IPS-18c (cell line): ENCODE results near the gene CTPS1.

Source experiments
- H3K4me3 ChIP-seq: 2 replicates; pipeline ENCODE4 v1.7.0; 2013; ENCODE audit warnings: low read depth, mild to moderate bottlenecking, low read length, moderate library complexity; ENCODE audit not compliant: insufficient read depth
- H3K9me3 ChIP-seq: one replicate; pipeline ENCODE4 v1.6.1; 2013; ENCODE audit warnings: mild to moderate bottlenecking, low read length, moderate library complexity; ENCODE audit not compliant: control insufficient read depth, insufficient read depth

The CTPS1 gene

DNA sequence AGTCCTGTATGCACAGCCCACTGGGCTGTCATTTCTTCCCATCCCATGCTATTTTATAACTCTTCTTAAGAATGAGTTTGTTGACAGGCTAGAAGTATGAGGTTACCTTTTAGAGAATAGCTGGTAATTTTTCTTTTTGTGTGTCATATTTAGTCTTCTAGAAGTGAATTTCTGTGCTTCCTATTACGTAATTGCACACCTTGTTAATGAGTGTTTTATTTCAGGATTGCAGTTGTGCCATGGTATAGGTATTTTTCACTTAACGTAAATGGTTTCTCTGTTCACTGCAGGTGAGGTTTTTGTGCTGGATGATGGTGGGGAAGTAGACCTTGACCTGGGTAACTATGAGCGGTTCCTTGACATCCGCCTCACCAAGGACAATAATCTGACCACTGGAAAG, 5.0 kb downstream of the CTPS1 start:
- Histone ChIP-seq H3K4me3 (no peak overlapping the region), H3K9me3 (no peaks in the 10 kb centered on the region)

- no peaks in the 10 kb centered on the region for H3K9me3 ChIP-seq
- no peak overlapping the region for H3K4me3 ChIP-seq
These were observed 5.7 kb downstream of the CTPS1 start for GRCh38 chr1:40985161-40985560.

DNA sequence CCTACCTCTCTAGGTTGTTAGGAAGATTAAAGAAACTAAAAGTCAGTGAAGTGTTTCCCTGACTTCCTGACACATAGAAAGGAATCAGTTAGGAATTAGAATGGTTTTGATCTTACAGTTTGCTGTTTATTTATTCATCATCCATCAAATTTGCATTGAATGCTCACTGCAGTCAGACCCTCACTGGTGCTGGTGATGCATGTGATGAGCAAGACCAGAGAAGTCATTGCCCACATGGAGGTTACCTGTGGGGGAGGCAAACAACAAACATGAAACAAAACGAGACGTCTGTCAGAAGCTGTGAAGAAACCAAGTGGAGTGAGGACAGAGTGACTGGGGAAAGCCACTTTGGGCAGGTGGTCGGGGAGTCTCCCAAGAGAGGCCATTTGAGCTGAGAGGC, 6.4 kb downstream of the CTPS1 start:
- no peaks in the 10 kb centered on the region for H3K9me3 ChIP-seq
- no peak overlapping the region for H3K4me3 ChIP-seq

DNA sequence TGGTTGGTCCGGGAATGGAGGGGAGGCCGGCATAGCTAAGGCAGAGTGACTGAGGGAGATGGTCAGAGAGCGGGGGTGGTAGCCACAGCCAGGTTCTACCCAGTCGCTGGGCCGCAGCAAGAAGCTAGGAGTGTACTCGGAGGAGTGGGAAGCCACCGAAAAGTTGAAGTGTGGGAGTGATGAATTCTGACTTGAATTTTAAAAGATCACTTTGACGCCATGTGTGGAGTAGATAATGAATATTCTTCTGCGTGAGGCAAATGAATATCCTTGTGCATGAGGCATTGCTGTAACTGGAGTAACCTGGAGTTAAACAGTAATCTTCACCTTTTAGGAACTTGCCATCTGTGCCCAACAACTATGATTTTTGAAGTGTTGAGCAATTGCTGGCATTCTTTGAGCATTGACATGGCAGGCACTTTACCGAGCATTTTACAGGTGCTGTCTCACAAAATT, 6.9 kb downstream of the CTPS1 start:
- Histone ChIP-seq H3K4me3 (no peak overlapping the region), H3K9me3 (no peaks in the 10 kb centered on the region)

DNA sequence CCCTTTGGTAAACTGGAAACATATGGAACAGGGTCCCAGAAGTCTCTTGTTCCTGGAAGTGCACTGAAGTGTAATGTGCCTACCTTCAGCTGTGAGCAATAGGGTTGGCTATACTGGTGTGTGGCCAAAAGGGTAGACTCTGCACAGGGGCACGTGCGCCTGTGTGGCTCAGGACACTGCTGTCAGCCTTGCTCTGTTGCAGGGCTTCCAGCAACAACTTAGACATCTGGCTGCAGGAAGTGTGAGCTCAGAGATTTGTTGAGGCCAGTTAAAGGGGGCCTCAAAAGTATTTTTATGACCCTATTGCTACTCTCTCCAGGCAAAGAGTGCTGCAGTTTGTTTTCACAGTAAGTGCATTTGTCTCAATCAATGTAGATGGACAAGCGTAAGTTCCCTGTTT, 7.5 kb downstream of the CTPS1 start:
- Histone ChIP-seq H3K4me3 (no peak overlapping the region), H3K9me3 (no peaks in the 10 kb centered on the region)

DNA sequence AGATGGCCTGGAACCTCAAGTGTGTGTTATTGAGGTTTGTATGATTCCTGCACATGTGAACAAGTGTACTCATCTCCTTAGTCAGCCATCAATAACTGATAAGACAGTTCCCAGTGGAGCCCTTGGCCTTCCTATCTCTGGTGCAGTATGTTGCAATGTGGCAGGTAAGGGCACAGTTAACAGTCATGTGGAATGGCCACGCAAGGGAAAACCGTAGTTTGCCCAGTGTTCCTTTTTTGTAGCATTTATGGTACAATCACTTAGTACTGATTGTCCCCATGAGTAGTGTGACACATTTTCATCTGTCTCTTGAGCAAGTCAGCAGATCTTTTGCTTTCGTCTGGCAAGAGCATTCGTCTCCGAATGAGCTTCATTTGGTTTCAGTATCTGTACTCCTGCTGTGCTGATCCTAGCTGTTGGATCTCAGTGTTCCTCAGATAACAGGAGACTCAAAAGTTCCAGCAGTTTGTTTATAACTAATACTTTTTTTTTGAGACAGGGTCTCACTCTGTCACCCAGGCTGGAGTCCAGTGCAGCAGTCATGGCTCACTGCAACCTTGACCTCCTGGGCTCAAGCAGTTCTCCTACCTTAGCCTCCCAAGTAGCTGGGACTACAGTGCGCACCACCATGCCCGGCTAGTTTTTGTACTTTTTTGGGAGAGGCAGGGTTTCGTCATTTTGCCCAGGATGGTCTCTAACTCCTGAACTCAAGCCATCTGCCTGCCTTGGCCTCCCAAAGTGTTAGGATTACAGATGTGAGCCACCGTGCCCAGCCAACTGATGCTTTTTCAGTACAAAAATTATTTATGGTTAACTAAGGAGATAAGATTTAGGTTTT, 8.2 kb downstream of the CTPS1 start:
- Histone ChIP-seq H3K4me3 (no peak overlapping the region), H3K9me3 (no peaks in the 10 kb centered on the region)

- Histone ChIP-seq H3K4me3 (no peak overlapping the region), H3K9me3 (no peaks in the 10 kb centered on the region)
These were observed 8.8 kb downstream of the CTPS1 start for GRCh38 chr1:40988280-40988679.

DNA sequence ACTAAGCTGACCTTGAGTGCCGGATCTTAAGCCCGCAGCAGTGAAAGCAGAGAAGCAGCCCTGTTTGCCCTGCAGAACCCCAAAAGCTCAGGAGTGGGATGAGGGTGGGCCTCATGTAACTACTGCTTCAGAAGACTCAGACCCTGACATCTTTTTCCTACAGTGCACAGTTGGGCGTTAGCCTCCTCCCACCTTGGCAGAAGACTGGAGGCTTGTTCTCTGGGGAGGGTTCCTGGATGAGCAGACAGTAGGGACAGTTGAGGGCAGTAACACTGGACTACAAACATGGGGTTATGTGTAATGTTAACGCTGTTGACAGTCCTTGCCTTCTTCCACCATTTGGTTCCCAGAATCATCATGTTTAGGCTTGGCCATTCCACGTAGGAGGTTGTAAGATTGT, 9.6 kb downstream of the CTPS1 start:
- no peak overlapping the region for H3K4me3 ChIP-seq
- H3K9me3 ChIP-seq, result no peaks in the 10 kb centered on the region

DNA sequence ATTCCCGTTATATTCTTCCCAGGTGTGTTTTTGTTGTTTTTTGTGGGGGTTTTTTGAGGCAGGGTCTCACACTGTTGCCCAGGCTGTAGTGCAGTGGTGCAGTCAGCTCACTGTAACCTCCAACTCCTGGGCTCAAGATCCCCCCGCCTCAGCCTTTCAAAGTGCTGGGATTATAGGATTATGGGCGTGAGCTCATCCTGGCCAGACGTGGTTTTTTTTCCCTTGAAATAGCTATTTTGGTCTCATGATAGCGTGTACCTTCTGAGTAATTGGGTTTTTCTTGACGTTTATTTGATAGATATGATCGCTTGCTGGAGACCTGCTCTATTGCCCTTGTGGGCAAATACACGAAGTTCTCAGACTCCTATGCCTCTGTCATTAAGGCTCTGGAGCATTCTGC, 17.6 kb downstream of the CTPS1 start:
- H3K4me3 ChIP-seq, result no peak overlapping the region
- H3K9me3 ChIP-seq, result no peaks in the 10 kb centered on the region

DNA sequence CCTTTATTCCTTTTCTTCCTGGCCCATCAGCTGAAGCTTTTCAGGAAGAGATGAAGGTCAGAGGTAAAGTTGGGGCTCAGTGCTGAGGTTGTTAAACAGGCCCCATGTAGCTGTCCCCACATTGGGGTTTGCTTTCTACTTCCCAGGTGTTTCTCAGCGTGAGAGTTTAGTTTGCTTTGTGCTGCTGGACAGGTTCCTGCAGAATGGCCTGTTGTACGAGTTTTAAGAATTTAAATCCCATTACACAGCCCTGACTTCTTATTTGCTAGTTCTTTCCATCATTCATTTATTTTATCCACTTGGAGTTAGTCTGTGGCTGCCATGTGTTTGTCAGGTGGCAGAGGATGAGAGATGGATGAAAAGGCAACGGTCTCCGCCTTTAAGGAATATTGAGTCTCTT, 19.2 kb downstream of the CTPS1 start:
- no peak overlapping the region; the same call in 1 of the 2 replicates for H3K4me3 ChIP-seq
- H3K9me3 ChIP-seq, result no peaks in the 10 kb centered on the region

DNA sequence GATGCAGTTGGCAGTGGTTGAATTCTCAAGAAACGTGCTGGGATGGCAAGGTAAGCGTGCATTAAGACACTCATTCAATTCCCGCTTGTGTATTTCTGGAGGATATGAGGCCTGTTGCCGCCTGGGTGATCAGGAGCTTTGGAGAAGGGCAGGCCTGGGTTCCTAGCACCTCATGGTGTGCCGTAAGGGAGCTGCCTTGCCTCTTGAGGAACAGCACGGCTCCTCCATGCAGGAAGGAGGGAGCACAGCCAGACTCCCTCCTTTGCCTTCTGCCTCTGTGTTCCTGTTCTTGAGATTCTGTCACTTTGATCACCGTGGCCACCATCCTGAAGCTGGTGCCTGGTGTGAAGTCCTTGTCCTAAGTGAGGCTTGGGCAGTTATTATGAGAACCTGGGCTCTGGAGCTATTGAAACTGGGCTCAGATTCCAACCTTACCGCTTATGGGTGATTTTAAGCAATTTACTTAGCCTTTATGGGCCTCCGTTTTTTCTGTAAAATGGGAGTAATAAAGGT, 23.7 kb downstream of the CTPS1 start:
- Histone ChIP-seq H3K4me3 (no peak overlapping the region), H3K9me3 (no peaks in the 10 kb centered on the region)

- Histone ChIP-seq H3K9me3 (no peaks in the 10 kb centered on the region), H3K4me3 (no peak overlapping the region)
These were observed 24.2 kb downstream of the CTPS1 start for GRCh38 chr1:41003640-41004220.

DNA sequence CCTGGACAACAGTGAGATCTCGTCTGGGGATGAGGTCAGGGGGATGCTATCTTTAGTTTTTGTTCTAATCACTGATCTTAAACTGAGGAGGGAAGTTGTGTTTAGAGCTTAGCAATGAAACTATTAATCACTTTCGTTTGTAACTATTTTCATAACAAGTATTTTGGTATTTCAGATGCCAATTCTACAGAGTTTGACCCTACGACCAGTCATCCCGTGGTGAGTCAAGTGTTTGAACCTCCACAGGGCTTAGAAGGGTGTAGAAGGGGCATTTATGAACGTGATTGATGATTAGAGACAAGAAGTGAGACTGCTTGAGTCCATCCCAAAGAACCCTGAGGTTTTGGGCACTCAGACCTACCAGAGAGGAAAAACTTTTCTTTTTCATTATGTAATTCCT, 26.4 kb downstream of the CTPS1 start:
- H3K4me3 ChIP-seq, result no peak overlapping the region
- no peaks in the 10 kb centered on the region for H3K9me3 ChIP-seq

- H3K9me3 ChIP-seq, result no peaks in the 10 kb centered on the region
- no peak overlapping the region for H3K4me3 ChIP-seq
These were observed 27.7 kb downstream of the CTPS1 start for GRCh38 chr1:41006942-41007865.

DNA sequence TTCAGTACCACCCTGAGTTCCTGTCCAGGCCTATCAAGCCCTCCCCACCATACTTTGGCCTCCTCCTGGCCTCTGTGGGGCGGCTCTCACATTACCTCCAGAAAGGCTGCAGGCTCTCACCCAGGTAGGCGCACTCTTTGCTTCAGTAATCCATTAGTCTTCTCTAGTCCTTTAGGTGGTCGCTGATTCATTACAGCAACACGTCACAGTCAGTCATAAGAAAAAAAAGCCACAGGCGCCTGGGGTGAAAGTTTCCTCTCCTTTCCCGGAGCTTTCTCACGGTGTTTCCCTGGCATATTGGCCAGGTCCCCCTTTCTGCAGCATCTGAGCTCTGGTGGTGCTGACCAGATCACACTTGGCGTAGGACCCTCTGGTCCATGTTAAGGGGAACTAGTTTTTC, 30.0 kb downstream of the CTPS1 start:
- Histone ChIP-seq H3K9me3 (no peaks in the 10 kb centered on the region), H3K4me3 (no peak overlapping the region)

GRCh38 chr1:41010345-41010744, 30.8 kb downstream of the CTPS1 start:
- Histone ChIP-seq H3K4me3 (no peak overlapping the region), H3K9me3 (no peaks in the 10 kb centered on the region)

DNA sequence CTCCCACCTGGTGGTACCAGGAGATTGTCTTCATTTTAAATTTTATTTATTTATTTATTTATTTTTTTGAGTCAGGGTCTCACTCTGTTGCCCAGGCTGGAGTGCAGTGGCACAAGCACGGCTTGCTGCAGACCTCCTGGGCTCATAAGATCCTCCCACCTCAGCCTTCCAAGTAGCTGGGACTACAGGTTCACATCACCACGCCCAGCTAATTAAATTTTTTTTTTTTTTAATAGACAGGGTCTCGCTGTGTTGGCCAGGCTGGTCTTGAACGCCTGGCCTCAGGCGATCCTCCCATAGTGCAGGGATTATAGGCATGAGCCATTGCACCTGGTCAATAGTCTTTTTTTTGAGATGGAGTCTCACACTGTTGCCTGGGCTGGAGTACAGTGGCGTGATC, 33.5 kb downstream of the CTPS1 start:
- Histone ChIP-seq H3K4me3 (no peak overlapping the region), H3K9me3 (no peaks in the 10 kb centered on the region)
